Germinal center (tissue), 1 donor: ENCODE results near the gene HADHB.
"Not testable (repeated sequence)": the region's sequence is repeated elsewhere in the genome, so short reads cannot be mapped to it uniquely, and the experiment has no call there.

Experiments
- DNase-seq: peaks from one replicate; pipeline ENCODE4 v3.0.0; 2012; ENCODE audit warnings: mixed read lengths, low spot score

The HADHB gene

DNA sequence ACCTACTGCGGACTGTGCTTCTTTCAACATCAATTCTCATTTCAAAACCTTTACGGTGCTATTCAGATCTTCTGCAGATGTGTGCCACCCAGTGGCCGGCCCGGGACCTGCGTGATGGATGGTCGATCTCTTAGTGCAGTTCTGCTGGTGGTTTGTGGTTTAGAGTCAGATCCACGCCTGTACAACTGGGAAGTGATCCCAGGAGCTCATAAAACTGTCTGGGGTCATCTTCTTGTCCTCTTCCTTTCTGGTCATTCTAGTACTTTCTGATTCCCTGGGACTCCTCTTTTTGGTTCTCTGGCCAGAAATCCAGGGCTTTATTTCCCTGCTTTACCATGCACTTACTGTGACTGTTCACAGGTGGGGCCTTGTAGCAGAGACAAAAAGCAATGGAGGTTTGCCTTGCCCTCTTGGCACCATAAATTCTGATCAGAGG is 85.4 kb downstream of the HADHB start:
- peak; percentile 75 for DNase-seq

DNA sequence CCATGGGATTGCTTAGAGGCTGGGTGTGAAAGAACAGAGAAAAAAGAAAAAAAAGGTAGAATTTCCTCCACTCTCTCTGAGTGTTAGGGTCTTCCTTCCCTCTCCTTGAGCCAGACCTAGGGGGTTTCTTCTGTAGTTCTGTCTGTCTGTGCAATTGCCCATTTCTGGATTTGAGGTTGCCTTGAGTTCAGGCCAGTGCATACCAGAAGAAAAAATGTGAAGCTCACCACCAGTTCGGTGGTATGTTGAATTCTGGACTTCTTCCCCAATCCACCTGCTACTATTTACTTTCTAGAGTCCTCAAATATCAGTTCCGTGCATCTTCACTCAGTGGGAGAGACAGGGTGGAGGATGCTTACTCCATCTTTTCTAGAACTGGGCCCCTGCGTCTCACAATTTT is 85.9 kb downstream of the HADHB start:
- no peak for DNase-seq

DNA sequence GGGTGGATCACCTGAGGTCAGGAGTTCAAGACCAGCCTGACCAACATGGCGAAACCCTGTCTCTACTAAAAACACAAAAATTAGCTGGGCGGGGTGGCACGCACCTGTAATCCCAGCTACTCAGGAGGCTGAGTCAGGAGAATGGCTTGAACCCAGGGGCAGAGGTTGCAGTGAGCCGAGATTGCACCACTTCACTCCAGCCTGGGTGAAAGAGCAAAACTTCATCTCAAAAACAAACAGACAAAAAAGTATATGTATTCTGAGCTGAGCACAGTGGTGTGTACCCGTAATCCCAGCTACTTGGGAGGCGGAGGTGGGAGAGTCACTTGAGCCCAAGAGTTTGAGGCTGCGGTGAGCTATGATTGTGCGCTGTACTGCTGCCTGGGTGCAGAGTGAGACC is 86.6 kb downstream of the HADHB start:
- not testable (repeated sequence) for DNase-seq

DNA sequence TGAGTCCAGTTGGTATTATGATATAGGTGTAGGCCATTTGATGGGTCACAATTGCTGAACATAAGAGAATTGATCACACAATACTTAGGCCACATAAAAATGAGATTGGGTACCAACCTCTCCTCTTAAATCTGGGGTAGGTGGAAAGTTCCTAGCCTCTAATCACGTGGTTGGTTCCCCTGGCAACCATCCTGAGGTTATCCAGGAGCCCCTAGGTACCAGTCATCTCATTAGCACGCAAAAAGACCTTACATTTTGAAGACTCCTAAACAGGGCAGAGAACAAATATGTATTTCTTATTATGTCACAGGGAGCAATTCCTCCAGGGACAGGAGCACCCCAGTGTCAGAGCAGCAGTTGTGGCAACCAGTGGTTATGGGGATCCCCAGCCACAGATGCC is 88.6 kb downstream of the HADHB start:
- no peak for DNase-seq

DNA sequence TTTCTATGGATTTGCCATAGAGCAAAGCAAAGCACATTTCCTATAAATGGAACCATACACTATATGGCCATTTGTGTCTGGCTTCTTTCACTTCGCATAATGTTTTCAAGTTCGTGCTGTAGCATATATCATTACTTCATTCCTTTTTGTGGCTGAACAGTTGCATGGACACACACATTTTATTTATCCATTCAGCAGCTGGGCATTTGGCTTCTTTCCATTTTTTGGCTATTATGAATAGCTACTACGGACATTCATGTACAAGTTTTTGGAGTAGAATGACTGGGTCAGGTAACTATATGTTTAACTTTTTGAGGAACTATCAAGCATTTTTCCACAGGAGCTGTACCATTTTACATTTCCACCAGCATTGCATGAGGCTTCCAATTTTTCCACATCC is 90.5 kb downstream of the HADHB start:
- no peak for DNase-seq

DNA sequence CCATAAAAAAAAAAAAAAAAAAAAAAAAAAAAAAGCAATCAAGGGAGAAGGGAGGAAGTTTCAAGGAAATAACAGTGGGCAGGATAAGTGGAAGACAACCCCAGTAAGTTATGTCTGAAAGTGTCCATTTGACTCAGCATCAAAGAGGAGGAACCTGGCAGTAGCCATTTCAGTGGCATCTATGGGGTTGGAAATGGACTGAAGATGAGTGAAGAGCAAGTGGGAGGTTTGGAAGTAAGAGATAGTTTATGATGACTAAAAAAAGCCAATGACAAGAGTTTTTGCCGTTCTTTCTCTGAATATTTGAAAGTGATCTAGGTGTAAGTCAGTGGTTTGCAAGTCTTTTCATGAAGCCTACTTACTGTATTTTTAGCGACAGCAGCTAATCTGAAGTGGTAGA is 92.0 kb downstream of the HADHB start:
- no peak for DNase-seq

DNA sequence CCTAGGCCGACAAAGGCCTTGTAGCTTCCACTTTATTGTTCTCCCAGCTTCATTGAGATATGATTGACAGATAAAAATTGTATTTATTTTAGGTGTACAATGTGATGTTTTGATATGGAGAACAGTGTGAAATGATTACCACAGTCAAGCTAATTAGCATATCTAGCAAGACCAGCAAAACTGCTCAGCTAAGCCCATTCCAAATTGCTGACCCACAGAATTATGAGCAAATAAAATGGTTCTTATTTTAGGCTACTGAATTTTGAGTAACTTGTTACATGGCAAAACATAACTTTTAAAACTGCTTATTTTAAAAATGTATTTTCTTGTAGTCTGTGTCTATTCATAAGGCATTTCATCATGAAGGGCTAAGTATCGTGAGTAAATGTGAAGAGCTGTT is 92.6 kb downstream of the HADHB start:
- DNase-seq: no peak
